Sigmoid colon (tissue), 7 donors: ENCODE measurements around the gene INO80D. TPM values are rescaled to one million over a fixed set of nuclear protein-coding genes. Genes with fewer than 3 reads are reported as not detected.
"Not testable (repeated sequence)": the region's sequence is repeated elsewhere in the genome, so short reads cannot be mapped to it uniquely, and the experiment has no call there.

Experiments used
- DNase-seq: peaks from one replicate; pipeline ENCODE4 v3.0.0-alpha.2; 2019
- H3K27ac ChIP-seq, 4 donors: fragments of 200-600 bp; sonication (generic); one replicate each; pipeline ENCODE4 v1.5.1; 2016 to 2019; ENCODE audit warnings: mild to moderate bottlenecking in 1 of 4
- H3K27me3 ChIP-seq, 3 donors: fragments of 200-600 bp; sonication (generic); one replicate each; pipeline ENCODE4 v1.5.1; 2019; ENCODE audit warnings: mild to moderate bottlenecking in 1 of 3
- H3K36me3 ChIP-seq, 4 donors: fragments of 200-600 bp; sonication (generic); one replicate each; pipeline ENCODE4 v1.5.1; 2016 to 2019
- H3K4me1 ChIP-seq, 4 donors: fragments of 200-600 bp; sonication (generic); one replicate each; pipeline ENCODE4 v1.5.1; 2017 to 2019
- H3K4me3 ChIP-seq, 4 donors: fragments of 200-600 bp; sonication (generic); one replicate each; pipeline ENCODE4 v1.5.1; 2017 to 2019; ENCODE audit warnings: mild to moderate bottlenecking in 2 of 4, moderate library complexity in 1 of 4
- H3K9me3 ChIP-seq, 4 donors: fragments of 200-600 bp in 3 of 4; sonication (generic) in 3 of 4; one replicate each; pipeline versions ENCODE4 v1.5.1 to v1.6.1; 2013 to 2019
- CTCF ChIP-seq, 4 experiments: fragments of 450-650 bp in 3 of 4; fragments of 200-600 bp in 1 of 4; IDR thresholded peaks; one replicate each; pipeline ENCODE4 v1.5.1; 2016 to 2019; ENCODE audit warnings: antibody characterized with exemption in 4 of 4, mild to moderate bottlenecking in 3 of 4, moderate library complexity in 2 of 4
- EP300 ChIP-seq, 4 donors: sonication (generic); formaldehyde crosslinking; IDR thresholded peaks; one replicate each; pipeline ENCODE4 v1.6.1; 2017; ENCODE audit warnings: antibody characterized with exemption in 4 of 4
- POLR2A ChIP-seq, 2 donors: fragments of 450-650 bp; IDR thresholded peaks; one replicate each; pipeline ENCODE4 v1.6.1; 2016; ENCODE audit warnings: antibody characterized with exemption in 2 of 2, mild to moderate bottlenecking in 2 of 2, moderate library complexity in 2 of 2
- POLR2AphosphoS5 ChIP-seq, 4 donors: sonication (generic); formaldehyde crosslinking; IDR thresholded peaks; one replicate each; pipeline ENCODE4 v1.6.1; 2017; ENCODE audit warnings: antibody characterized with exemption in 4 of 4
- WGBS, 2 donors: extraction: QIAGEN DNeasy Blood & Tissue Kit; methylation state at CpG; one replicate each; pipeline ENCODE4 v1.1.7; 2013; 5-methylcytosine and 5-hydroxymethylcytosine counted together
- intact Hi-C: fragments of 100-400 bp; cut with DNase I; formaldehyde crosslinking; loops from one replicate; pipeline ENCODE4 v1.15.1; 2023
- polyA plus RNA-seq, 3 donors: library from polyadenylated mRNA; stranded (reverse); fragments of 200-250 nt; gene quantifications; one replicate each; pipeline ENCODE4 v1.2.3, GENCODE V29; 2013
- total RNA-seq, 4 donors: library from RNA; depleted of rRNA; stranded (reverse); fragments of >200 nt; gene quantifications; one replicate each; pipeline ENCODE4 v1.1.0, GENCODE V29; 2016
- donor health status: healthy with polysubstance abuse.
- donor health status: Bipolar disorder and iron deficiency.
- donor health status: healthy.

Gene INO80D
- total and polyA plus RNA-seq, 7 donors = 1.2 to 19.8 (median 13.0) TPM

GRCh38 chr2:206105541-206105940 lies 19.6 kb upstream of the INO80D start:
- Histone ChIP-seq H3K9me3 (no peaks in the 10 kb centered on the region), H3K27me3 (no peaks in the 10 kb centered on the region), H3K36me3 (peaks cover 0 to 5% (median 0%) of the 10 kb centered on the region in 4 donors), H3K4me3 (no peak overlapping the region), H3K4me1 (no peaks in the 10 kb centered on the region), H3K27ac (no peak overlapping the region)
- WGBS, 2 donors = 97% methylated on average over 5 of the region's 5 CpGs
- intact Hi-C loops = no loop called here
- no peak for DNase-seq
- TF ChIP-seq EP300 (IDR thresholded peaks at IDR 0.05) = no peak
- TF ChIP-seq POLR2A (IDR thresholded peaks at IDR 0.05) = no peak
- no peak for TF ChIP-seq CTCF (IDR thresholded peaks at IDR 0.05)
- TF ChIP-seq POLR2AphosphoS5 (IDR thresholded peaks at IDR 0.05) = no peak

DNA sequence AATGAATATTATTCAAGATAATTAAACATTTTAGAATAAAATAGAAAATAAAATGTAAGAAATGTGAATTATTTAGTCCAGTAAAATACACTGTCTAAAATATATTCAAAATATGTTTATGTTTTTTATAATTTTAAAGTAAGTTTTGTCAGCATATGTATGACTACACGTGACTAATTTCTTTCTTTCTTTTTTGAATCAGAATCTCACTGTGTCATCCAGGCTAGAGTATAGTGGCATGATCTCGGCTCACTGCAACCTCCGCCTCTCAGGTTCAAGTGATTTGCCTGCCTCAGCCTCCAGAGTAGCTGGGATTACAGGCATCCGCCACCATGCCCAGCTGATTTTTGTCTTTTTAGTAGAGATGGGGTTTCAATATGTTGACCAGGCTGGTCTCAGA lies 19.1 kb upstream of the INO80D start:
- Histone ChIP-seq H3K4me3 (no peak overlapping the region), H3K36me3 (peaks cover 0 to 5% (median 0%) of the 10 kb centered on the region in 4 donors), H3K27ac (no peak overlapping the region), H3K9me3 (no peaks in the 10 kb centered on the region), H3K27me3 (no peaks in the 10 kb centered on the region), H3K4me1 (no peaks in the 10 kb centered on the region)
- DNase-seq = no peak
- WGBS, 2 donors = 93% methylated on average over 4 of the region's 4 CpGs
- intact Hi-C loops = no loop called here
- TF ChIP-seq POLR2AphosphoS5 (IDR thresholded peaks at IDR 0.05) (no peak), EP300 (IDR thresholded peaks at IDR 0.05) (no peak), POLR2A (IDR thresholded peaks at IDR 0.05) (no peak), CTCF (IDR thresholded peaks at IDR 0.05) (no peak)

GRCh38 chr2:206098872-206099271 lies 12.9 kb upstream of the INO80D start:
- H3K36me3 ChIP-seq, H3K27me3 ChIP-seq, DNase-seq, intact Hi-C loops, H3K9me3 ChIP-seq, H3K27ac ChIP-seq, H3K4me1 ChIP-seq, H3K4me3 ChIP-seq: not testable (repeated sequence)
- WGBS, 2 donors = 92 to 95% methylated on average over 19 of the region's 19 CpGs

DNA sequence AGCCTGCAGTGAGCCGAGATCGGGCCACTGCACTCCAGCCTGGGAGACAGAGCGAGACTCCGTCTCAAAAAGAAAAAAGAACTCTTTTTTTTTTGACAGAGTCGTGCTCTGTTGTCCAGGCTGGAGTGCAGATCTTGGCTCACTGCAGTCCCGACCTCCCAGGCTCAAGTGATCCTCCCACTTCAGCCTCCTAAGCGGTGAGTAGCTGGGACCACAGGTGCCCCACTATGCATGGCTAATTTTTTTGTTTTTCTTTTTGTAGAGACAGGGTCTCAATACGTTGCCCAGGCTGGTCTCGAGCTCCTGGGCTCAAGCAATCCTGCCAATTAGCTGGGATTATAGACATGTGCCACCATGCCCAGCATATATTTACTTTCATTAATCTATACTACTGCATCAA lies 12.5 kb upstream of the INO80D start:
- Histone ChIP-seq H3K27me3 (no peaks in the 10 kb centered on the region), H3K4me3 (no peak overlapping the region), H3K36me3 (no peaks in the 10 kb centered on the region), H3K27ac (no peak overlapping the region), H3K4me1 (no peaks in the 10 kb centered on the region), H3K9me3 (no peaks in the 10 kb centered on the region)
- intact Hi-C loops = no loop called here
- no peak for TF ChIP-seq POLR2AphosphoS5 (IDR thresholded peaks at IDR 0.05)
- TF ChIP-seq CTCF (IDR thresholded peaks at IDR 0.05) = no peak
- no peak for TF ChIP-seq POLR2A (IDR thresholded peaks at IDR 0.05)
- no peak for TF ChIP-seq EP300 (IDR thresholded peaks at IDR 0.05)
- 95 to 97% methylated on average over 9 of the region's 9 CpGs for WGBS, 2 donors
- no peak for DNase-seq

DNA sequence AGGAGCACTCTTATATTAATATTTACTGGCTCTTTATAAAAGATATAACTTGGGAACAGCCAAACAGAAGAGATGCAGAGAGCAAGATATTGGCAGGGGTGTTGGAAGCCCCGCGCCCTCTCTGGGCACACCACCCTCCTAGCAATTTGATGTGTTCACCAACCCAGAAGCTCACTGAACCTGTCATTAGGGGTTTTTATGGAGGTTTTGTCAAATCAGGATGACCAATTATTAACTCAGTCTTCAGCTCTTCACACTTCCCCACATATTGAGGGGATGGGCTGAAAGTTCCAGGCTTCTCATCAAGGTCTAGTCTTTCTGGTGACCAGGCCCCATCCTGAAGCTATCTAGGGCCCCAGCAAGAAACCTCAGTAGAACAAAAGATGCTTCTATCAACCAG lies 10.9 kb upstream of the INO80D start:
- H3K4me3 ChIP-seq = no peak overlapping the region
- no peak for DNase-seq
- 95 to 99% methylated on average over 2 of the region's 2 CpGs for WGBS, 2 donors
- intact Hi-C loops = no loop called here
- no peaks in the 10 kb centered on the region for H3K9me3 ChIP-seq
- no peaks in the 10 kb centered on the region for H3K27me3 ChIP-seq
- H3K36me3 ChIP-seq = no peaks in the 10 kb centered on the region
- no peaks in the 10 kb centered on the region for H3K4me1 ChIP-seq
- TF ChIP-seq EP300 (IDR thresholded peaks at IDR 0.05) (no peak), CTCF (IDR thresholded peaks at IDR 0.05) (no peak)
- H3K27ac ChIP-seq = no peak overlapping the region
